Activated CD4-positive, alpha-beta memory T cell treated with anti-CD3 and anti-CD28 coated beads for 36 hours (primary cell): Measurements from ENCODE around the gene CFAP73. TPM values are rescaled to one million over a fixed set of nuclear protein-coding genes. Genes with fewer than 3 reads are reported as not detected.

Experiments used
- CTCF ChIA-PET: fragments of 350-600 bp; sonication (Branson Sonifier 250); formaldehyde crosslinking; loops from one replicate; lab custom pipeline; 2021; ENCODE audit warnings: antibody characterized with exemption, inconsistent platforms; lab: Charles Lee
- POLR2A ChIA-PET: fragments of 350-600 bp; sonication (Branson Sonifier 250); formaldehyde crosslinking; loops from one replicate; lab custom pipeline; 2021; ENCODE audit warnings: antibody characterized with exemption; lab: Charles Lee
- DNase-seq: peaks from one replicate; pipeline ENCODE4 v3.0.0-alpha.2; 2020
- H3K27ac Mint-ChIP-seq: one replicate; pipeline ENCODE4 v1.8.0; 2021; ENCODE audit warnings: mixed read lengths
- H3K27me3 Mint-ChIP-seq: one replicate; pipeline ENCODE4 v1.8.0; 2021; ENCODE audit warnings: mixed read lengths
- H3K36me3 Mint-ChIP-seq: one replicate; pipeline ENCODE4 v1.8.0; 2021; ENCODE audit warnings: mixed read lengths
- H3K4me1 Mint-ChIP-seq: one replicate; pipeline ENCODE4 v1.8.0; 2021; ENCODE audit warnings: low read depth, mixed read lengths
- H3K4me3 Mint-ChIP-seq: one replicate; pipeline ENCODE4 v1.8.0; 2021; ENCODE audit warnings: mild to moderate bottlenecking, mixed read lengths
- H3K9me3 Mint-ChIP-seq: one replicate; pipeline ENCODE4 v1.8.0; 2021; ENCODE audit warnings: mixed read lengths
- intact Hi-C: fragments of 100-400 bp; cut with micrococcal nuclease; formaldehyde crosslinking; loops from one replicate; pipeline ENCODE4 v1.15.1; 2023
- total RNA-seq, 2 experiments: library from RNA; stranded (reverse); gene quantifications; one replicate each; pipeline ENCODE4 v1.2.3, GENCODE V29; 2021

CFAP73 gene
- total RNA-seq, 2 experiments from 2014 or later: 0.90 to 0.94 TPM

- H3K36me3 Mint-ChIP-seq: peaks cover 3% of the 10 kb centered on the region
- ChIA-PET POLR2A (no interaction called here), CTCF (interaction anchor here (0.8 to 1.5 kb wide), 5 partner anchors 32 to 128 kb away, joined by 4 to 6 read pairs (median 4); no protein-coding TSS in a partner anchor)
- no peak for DNase-seq
- H3K27me3 Mint-ChIP-seq: no peaks in the 10 kb centered on the region
- H3K9me3 Mint-ChIP-seq: peaks cover 10% of the 10 kb centered on the region
- intact Hi-C loops: no loop called here
- no peak overlapping the region for H3K4me3 Mint-ChIP-seq
- H3K27ac Mint-ChIP-seq: no peak overlapping the region
- no peaks in the 10 kb centered on the region for H3K4me1 Mint-ChIP-seq
These were observed 28.7 kb upstream of the CFAP73 start for GRCh38 chr12:113120670-113121370.

- no peaks in the 10 kb centered on the region for H3K4me1 Mint-ChIP-seq
- H3K36me3 Mint-ChIP-seq: peaks cover 3% of the 10 kb centered on the region
- CTCF ChIA-PET: no interaction called here
- no peak overlapping the region for H3K27ac Mint-ChIP-seq
- POLR2A ChIA-PET: no interaction called here
- peaks cover 8% of the 10 kb centered on the region for H3K9me3 Mint-ChIP-seq
- no peaks in the 10 kb centered on the region for H3K27me3 Mint-ChIP-seq
- no peak for DNase-seq
- intact Hi-C loops: no loop called here
- no peak overlapping the region for H3K4me3 Mint-ChIP-seq
These were observed 21.7 kb upstream of the CFAP73 start for GRCh38 chr12:113127791-113128199.

GRCh38 chr12:113128802-113129663 lies 20.5 kb upstream of the CFAP73 start:
- intact Hi-C loops: no loop called here
- peaks cover 2% of the 10 kb centered on the region for H3K9me3 Mint-ChIP-seq
- no peak for DNase-seq
- ChIA-PET POLR2A (no interaction called here), CTCF (no interaction called here)
- no peaks in the 10 kb centered on the region for H3K36me3 Mint-ChIP-seq
- H3K27ac Mint-ChIP-seq: no peak overlapping the region
- H3K4me1 Mint-ChIP-seq: no peaks in the 10 kb centered on the region
- H3K27me3 Mint-ChIP-seq: no peaks in the 10 kb centered on the region
- H3K4me3 Mint-ChIP-seq: no peak overlapping the region

DNA sequence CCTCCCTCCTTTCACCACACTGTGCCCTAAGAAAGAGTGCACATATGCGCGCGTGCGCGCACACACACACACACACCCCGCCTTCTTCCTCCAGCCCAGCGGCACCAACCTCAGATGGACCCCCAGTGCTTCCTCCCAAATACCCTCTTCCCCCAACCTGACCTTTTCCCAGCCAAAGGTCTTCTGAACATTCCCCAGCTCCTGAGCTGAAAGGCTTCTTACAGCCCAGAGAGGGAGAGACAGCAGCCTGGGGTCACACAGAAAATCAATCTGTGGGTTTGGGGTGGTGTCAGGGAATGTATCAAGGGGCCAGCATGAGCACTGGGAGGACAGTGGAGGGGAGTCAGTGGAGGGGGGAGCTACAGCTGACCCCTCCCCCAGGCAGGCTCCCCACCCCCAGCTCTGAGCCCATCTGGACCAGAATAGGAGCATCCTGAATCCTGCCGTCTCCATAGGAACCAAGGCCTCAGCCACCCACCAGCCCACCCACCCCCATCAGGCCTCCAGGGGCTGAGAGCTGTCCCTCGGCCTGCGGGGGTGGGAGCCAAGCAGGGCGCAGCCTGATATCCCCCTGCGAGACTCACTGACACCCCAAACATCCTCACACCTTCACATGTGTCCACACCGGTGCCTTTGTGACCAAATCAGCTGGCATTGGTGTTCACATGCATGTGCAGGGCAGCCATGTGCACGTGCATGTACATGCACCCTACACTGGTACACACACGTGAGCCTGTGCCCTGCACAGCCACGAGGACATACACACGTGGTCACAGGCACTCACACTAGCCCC lies 19.7 kb upstream of the CFAP73 start:
- no peak overlapping the region for H3K27ac Mint-ChIP-seq
- H3K27me3 Mint-ChIP-seq: peaks cover 1% of the 10 kb centered on the region
- CTCF ChIA-PET: interaction anchor here (1.2 kb wide), 1 partner anchor 45 kb away, joined by 3 read pairs; no protein-coding TSS in a partner anchor
- no peaks in the 10 kb centered on the region for H3K36me3 Mint-ChIP-seq
- H3K9me3 Mint-ChIP-seq: no peaks in the 10 kb centered on the region
- intact Hi-C loops: no loop called here
- peaks cover 1% of the 10 kb centered on the region for H3K4me1 Mint-ChIP-seq
- H3K4me3 Mint-ChIP-seq: no peak overlapping the region
- POLR2A ChIA-PET: no interaction called here
- DNase-seq: no peak

GRCh38 chr12:113130457-113131135 lies 18.9 kb upstream of the CFAP73 start:
- ChIA-PET CTCF (interaction anchor here (1.2 to 1.6 kb wide), 2 partner anchors 21 to 44 kb away, joined by 3 read pairs; no protein-coding TSS in a partner anchor), POLR2A (no interaction called here)
- Mint-ChIP-seq H3K27ac (no peak overlapping the region), H3K4me3 (no peak overlapping the region), H3K36me3 (no peaks in the 10 kb centered on the region), H3K27me3 (peaks cover 2% of the 10 kb centered on the region), H3K9me3 (no peaks in the 10 kb centered on the region), H3K4me1 (peaks cover 5% of the 10 kb centered on the region)
- no peak for DNase-seq
- intact Hi-C loops: no loop called here

DNA sequence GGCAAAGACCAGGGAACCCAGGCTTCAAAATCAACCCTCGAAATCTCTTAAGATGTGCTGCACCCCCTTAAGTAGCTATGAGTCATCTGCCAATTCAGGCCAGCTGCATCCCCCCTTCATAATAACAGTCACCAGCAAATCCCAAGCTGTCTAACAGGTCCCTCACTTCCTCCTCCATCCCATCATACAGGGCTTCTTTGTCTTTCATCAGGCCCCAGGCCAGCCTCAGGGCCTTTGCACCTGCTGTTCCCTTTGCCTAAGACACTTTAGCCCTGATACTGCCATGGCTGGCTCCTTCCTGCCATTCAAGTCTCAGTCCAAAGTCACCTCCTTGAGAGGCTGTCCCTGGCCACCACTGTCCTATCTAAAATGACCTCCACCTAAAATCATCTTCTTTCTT lies 18.0 kb upstream of the CFAP73 start:
- H3K36me3 Mint-ChIP-seq: no peaks in the 10 kb centered on the region
- no peaks in the 10 kb centered on the region for H3K9me3 Mint-ChIP-seq
- CTCF ChIA-PET: interaction anchor here (1.6 kb wide), 1 partner anchor 20 kb away, joined by 3 read pairs; no protein-coding TSS in a partner anchor
- DNase-seq: no peak
- intact Hi-C loops: no loop called here
- H3K27me3 Mint-ChIP-seq: peaks cover 2% of the 10 kb centered on the region
- peaks cover 14% of the 10 kb centered on the region for H3K4me1 Mint-ChIP-seq
- POLR2A ChIA-PET: no interaction called here
- no peak overlapping the region for H3K4me3 Mint-ChIP-seq
- no peak overlapping the region for H3K27ac Mint-ChIP-seq

- H3K27ac Mint-ChIP-seq: no peak overlapping the region
- no peaks in the 10 kb centered on the region for H3K9me3 Mint-ChIP-seq
- POLR2A ChIA-PET: no interaction called here
- intact Hi-C loops: no loop called here
- H3K36me3 Mint-ChIP-seq: no peaks in the 10 kb centered on the region
- H3K27me3 Mint-ChIP-seq: peaks cover 5% of the 10 kb centered on the region
- CTCF ChIA-PET: interaction anchor here (0.8 to 3.3 kb wide), 2 partner anchors 18 to 20 kb away, joined by 3 to 19 read pairs; no protein-coding TSS in a partner anchor
- peaks cover 17% of the 10 kb centered on the region for H3K4me1 Mint-ChIP-seq
- DNase-seq: no peak
- no peak overlapping the region for H3K4me3 Mint-ChIP-seq
These were observed 16.5 kb upstream of the CFAP73 start for GRCh38 chr12:113133036-113133435.

DNA sequence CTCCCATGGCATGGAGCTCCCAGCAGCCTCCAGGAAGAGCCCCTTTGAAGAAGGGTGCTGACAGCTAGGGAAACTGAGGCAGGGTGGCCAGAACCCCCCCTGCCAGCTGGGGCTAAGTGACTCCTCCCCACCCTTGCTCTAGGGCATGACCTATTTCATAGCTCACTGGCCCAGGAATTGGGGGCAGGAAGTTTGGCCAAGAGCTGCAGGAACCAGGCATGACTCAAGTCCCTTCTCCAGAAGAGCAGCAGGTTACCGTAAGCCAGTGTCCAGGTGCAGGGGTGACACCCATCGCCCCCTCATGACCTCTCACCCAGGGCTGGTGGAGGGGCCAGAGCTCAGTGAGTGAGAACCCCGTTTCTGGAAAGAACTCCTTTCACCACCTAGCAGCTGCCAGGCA lies 15.9 kb upstream of the CFAP73 start:
- ChIA-PET CTCF (interaction anchor here (0.8 to 3.3 kb wide), 5 partner anchors 19 to 41 kb away, joined by 3 to 19 read pairs (median 4); no protein-coding TSS in a partner anchor), POLR2A (interaction anchor here (3.3 kb wide), 1 partner anchor 19 kb away, joined by 10 read pairs; no protein-coding TSS in a partner anchor)
- H3K36me3 Mint-ChIP-seq: no peaks in the 10 kb centered on the region
- H3K9me3 Mint-ChIP-seq: no peaks in the 10 kb centered on the region
- peaks cover 5% of the 10 kb centered on the region for H3K27me3 Mint-ChIP-seq
- H3K4me1 Mint-ChIP-seq: peaks cover 17% of the 10 kb centered on the region
- H3K4me3 Mint-ChIP-seq: no peak overlapping the region
- no peak for DNase-seq
- no peak overlapping the region for H3K27ac Mint-ChIP-seq
- intact Hi-C loops: loop anchor here (2.0 kb wide), 1 partner anchor 31 kb away; no protein-coding TSS in a partner anchor

GRCh38 chr12:113134071-113134470 lies 15.5 kb upstream of the CFAP73 start:
- intact Hi-C loops: loop anchor here (2.0 kb wide), 1 partner anchor 31 kb away; no protein-coding TSS in a partner anchor
- Mint-ChIP-seq H3K4me1 (peaks cover 17% of the 10 kb centered on the region), H3K9me3 (no peaks in the 10 kb centered on the region), H3K27ac (no peak overlapping the region), H3K4me3 (no peak overlapping the region), H3K27me3 (peaks cover 5% of the 10 kb centered on the region), H3K36me3 (no peaks in the 10 kb centered on the region)
- ChIA-PET POLR2A (interaction anchor here (3.3 kb wide), 1 partner anchor 19 kb away, joined by 10 read pairs; no protein-coding TSS in a partner anchor), CTCF (interaction anchor here (0.9 to 3.3 kb wide), 5 partner anchors 19 to 41 kb away, joined by 3 to 19 read pairs (median 4); no protein-coding TSS in a partner anchor)
- no peak for DNase-seq

DNA sequence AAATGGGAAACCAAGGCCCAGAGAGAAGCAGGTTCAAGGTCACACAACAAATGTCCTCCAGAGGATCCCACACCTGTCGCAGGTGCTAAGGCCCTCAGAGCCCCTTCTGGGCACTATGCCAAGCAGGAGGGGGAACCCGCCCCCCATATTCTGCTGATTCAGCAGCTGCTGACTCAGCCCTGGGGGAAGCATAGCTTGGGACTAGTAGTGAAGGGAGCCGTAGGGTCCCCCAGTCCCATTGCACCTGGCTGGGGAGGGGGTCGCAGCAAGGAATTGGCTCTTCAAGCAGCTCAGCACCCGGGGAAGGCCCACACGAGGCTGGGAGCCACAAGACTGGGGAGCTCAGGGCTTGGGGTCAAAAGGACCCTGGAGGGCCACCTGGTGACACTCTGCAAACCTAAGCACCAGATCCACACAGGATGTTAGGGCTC lies 15.0 kb upstream of the CFAP73 start:
- no peak overlapping the region for H3K27ac Mint-ChIP-seq
- intact Hi-C loops: loop anchor here (2.0 kb wide), 1 partner anchor 32 kb away; no protein-coding TSS in a partner anchor
- H3K4me3 Mint-ChIP-seq: peak overlapping the region; percentile 75
- H3K36me3 Mint-ChIP-seq: no peaks in the 10 kb centered on the region
- no peak for DNase-seq
- H3K27me3 Mint-ChIP-seq: peaks cover 5% of the 10 kb centered on the region
- CTCF ChIA-PET: interaction anchor here (0.5 to 3.3 kb wide), 9 partner anchors 15 to 141 kb away, joined by 3 to 19 read pairs (median 3); partner anchors contain the start of gene CFAP73
- H3K4me1 Mint-ChIP-seq: peaks cover 17% of the 10 kb centered on the region
- H3K9me3 Mint-ChIP-seq: no peaks in the 10 kb centered on the region
- POLR2A ChIA-PET: interaction anchor here (3.3 kb wide), 1 partner anchor 18 kb away, joined by 10 read pairs; no protein-coding TSS in a partner anchor
